ENCODE measurements around the gene UBE2K. TPM values are rescaled to one million over a fixed set of nuclear protein-coding genes. Genes with fewer than 3 reads are reported as not detected.
"Not testable (repeated sequence)": the region's sequence is repeated elsewhere in the genome, so short reads cannot be mapped to it uniquely, and the experiment has no call there.

UBE2K gene, protein sequence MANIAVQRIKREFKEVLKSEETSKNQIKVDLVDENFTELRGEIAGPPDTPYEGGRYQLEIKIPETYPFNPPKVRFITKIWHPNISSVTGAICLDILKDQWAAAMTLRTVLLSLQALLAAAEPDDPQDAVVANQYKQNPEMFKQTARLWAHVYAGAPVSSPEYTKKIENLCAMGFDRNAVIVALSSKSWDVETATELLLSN
- total RNA-seq (2014; rRNA removed; shearing (Covaris generic); ENCODE audit: low replicate concordance): 7.9 and 11.7 TPM in 2 replicates

- DNase-seq: peak; percentile 86
- H3K9me3 ChIP-seq: no peaks in the 10 kb centered on the region
- peak within 1 kb of the TSS; percentile 90 for H3K4me3 ChIP-seq
- peaks cover 2% of the 10 kb centered on the region; the same call in 1 of the 2 replicates for H3K36me3 ChIP-seq
- no peaks in the 10 kb centered on the region for H3K27me3 ChIP-seq
Observed at GRCh38 chr4:39697740-39698423, at the start of gene UBE2K. Gene UBE2K (plus strand): TSS chr4:39698136. CDS start chr4:39698328, 192 bp downstream.

GRCh38 chr4:39648213-39648612 lies 49.7 kb upstream of the UBE2K start:
- Histone ChIP-seq H3K4me3 (no peak overlapping the region), H3K27me3 (no peaks in the 10 kb centered on the region), H3K36me3 (no peaks in the 10 kb centered on the region), H3K9me3 (no peaks in the 10 kb centered on the region)
- DNase-seq: no peak

GRCh38 chr4:39648827-39649558 lies 48.9 kb upstream of the UBE2K start:
- no peak overlapping the region for H3K4me3 ChIP-seq
- no peaks in the 10 kb centered on the region for H3K36me3 ChIP-seq
- no peaks in the 10 kb centered on the region for H3K27me3 ChIP-seq
- H3K9me3 ChIP-seq: no peaks in the 10 kb centered on the region
- DNase-seq: no peak

DNA sequence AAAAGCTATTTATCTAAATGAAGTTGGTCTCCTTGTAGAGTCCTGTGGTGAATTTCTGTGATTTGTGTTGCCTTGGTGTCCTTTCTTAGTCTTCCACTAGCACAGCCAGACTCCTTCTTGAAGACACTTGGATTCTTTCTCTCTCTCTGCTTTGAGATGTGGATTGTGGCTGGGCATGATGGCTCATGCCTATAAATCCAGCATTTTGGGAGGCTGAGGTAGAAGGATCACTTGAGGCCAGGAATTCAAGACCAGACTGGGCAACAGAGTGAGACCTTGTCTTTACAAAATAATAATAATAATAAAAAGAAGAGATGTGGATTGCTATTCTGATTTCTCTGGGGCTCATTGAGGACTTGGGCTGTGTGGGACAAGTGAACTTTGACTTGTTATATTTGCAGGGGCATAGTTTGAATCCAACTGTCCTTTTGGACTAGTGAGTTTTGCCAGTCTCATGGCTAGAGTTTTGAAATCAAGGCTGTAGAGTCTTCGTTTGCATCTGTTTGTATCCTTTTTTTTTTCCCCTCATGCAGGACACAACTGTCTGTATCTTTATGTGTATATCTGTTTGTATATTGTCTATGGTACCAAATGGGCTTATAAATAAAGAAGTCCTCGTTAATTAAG lies 48.2 kb upstream of the UBE2K start:
- DNase-seq: no peak
- no peak overlapping the region for H3K4me3 ChIP-seq
- no peaks in the 10 kb centered on the region for H3K36me3 ChIP-seq
- no peaks in the 10 kb centered on the region for H3K9me3 ChIP-seq
- H3K27me3 ChIP-seq: no peaks in the 10 kb centered on the region

- H3K4me3 ChIP-seq, H3K9me3 ChIP-seq, H3K36me3 ChIP-seq, H3K27me3 ChIP-seq, DNase-seq: not testable (repeated sequence)
Observed at GRCh38 chr4:39651586-39651985, 46.4 kb upstream of the UBE2K start.

DNA sequence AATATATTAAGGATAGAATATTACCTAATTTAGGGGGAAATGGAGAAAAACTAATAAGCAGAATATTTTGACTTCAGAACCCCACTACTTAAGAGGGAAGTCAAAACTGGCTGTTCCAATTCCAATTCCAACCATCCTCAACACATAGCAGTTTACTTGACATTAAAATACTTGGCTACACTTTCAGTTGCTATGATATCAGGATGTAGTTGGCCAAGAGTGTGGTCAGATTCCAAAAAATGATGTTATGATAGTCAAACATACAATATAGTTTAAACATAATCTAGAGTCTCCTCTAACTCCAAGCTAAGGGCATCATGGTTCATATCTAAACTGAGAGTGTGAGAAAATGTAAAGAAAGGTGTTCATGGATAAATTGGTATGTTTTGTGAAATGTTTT lies 42.7 kb upstream of the UBE2K start:
- no peaks in the 10 kb centered on the region for H3K27me3 ChIP-seq
- H3K9me3 ChIP-seq: no peaks in the 10 kb centered on the region
- H3K36me3 ChIP-seq: no peaks in the 10 kb centered on the region
- DNase-seq: no peak
- H3K4me3 ChIP-seq: no peak overlapping the region

- Histone ChIP-seq H3K36me3 (no peaks in the 10 kb centered on the region), H3K4me3 (no peak overlapping the region), H3K9me3 (no peaks in the 10 kb centered on the region), H3K27me3 (no peaks in the 10 kb centered on the region)
- no peak for DNase-seq
Observed at GRCh38 chr4:39655876-39656275, 42.1 kb upstream of the UBE2K start.

GRCh38 chr4:39656638-39657037 lies 41.3 kb upstream of the UBE2K start:
- H3K4me3 ChIP-seq: not testable (repeated sequence)

DNA sequence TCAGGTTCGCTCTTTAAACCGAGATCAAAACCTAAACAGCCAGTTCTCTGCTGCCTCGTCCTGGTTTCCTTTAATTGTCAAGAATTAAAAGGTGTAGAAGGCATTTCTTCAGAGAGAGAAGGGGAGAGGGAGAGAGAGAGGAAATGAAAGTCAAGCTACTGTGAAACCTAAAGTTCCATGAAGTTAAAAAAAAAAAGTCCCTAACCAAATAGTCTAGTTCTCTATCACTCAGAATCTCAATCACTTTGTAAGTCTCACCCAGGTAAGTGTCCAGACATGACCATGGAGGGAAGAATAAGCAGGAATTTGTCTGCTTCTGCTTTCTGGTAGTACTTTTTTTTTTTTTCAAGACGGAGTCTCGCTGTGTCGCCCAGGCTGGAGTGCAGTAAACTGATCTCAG lies 40.5 kb upstream of the UBE2K start:
- no peaks in the 10 kb centered on the region for H3K27me3 ChIP-seq
- no peaks in the 10 kb centered on the region for H3K9me3 ChIP-seq
- DNase-seq: no peak
- no peak overlapping the region for H3K4me3 ChIP-seq
- no peaks in the 10 kb centered on the region for H3K36me3 ChIP-seq

More at GRCh38 chr4:39656638-39657037, 41.3 kb upstream of the UBE2K start:
- not testable (repeated sequence) for DNase-seq, H3K27me3 ChIP-seq, H3K36me3 ChIP-seq, H3K9me3 ChIP-seq

GRCh38 chr4:39658756-39659155 lies 39.2 kb upstream of the UBE2K start:
- no peak overlapping the region for H3K4me3 ChIP-seq
- no peak for DNase-seq

DNA sequence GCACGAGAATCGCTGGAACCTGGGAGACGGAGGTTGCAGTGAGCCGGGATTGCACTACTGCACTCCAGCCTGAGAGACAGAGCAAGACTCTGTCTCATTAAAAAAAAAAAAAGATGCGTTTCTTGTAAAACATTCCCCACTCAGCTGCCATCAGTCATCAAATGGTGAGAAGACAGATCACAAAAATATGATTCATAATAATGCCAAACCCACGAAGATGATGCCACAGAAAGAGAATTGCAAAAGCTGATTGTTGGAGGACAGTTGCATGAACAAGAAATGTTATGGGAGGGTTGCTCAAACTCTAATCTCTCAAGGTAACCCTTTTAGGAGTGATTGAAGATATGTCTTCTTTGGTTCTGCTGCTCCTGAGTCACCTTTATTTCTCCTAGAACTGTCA lies 37.9 kb upstream of the UBE2K start:
- no peaks in the 10 kb centered on the region for H3K27me3 ChIP-seq
- DNase-seq: no peak
- no peak overlapping the region for H3K4me3 ChIP-seq
- no peaks in the 10 kb centered on the region for H3K36me3 ChIP-seq
- no peaks in the 10 kb centered on the region for H3K9me3 ChIP-seq

More at GRCh38 chr4:39658756-39659155, 39.2 kb upstream of the UBE2K start:
- Histone ChIP-seq H3K36me3 (no peaks in the 10 kb centered on the region), H3K9me3 (no peaks in the 10 kb centered on the region), H3K27me3 (no peaks in the 10 kb centered on the region)

- no peak for DNase-seq
- Histone ChIP-seq H3K4me3 (no peak overlapping the region), H3K27me3 (no peaks in the 10 kb centered on the region), H3K9me3 (no peaks in the 10 kb centered on the region), H3K36me3 (no peaks in the 10 kb centered on the region)
Observed at GRCh38 chr4:39660757-39661156, 37.2 kb upstream of the UBE2K start.

GRCh38 chr4:39662683-39663082 lies 35.3 kb upstream of the UBE2K start:
- DNase-seq: no peak
- H3K4me3 ChIP-seq: no peak overlapping the region
- H3K36me3 ChIP-seq: no peaks in the 10 kb centered on the region
- H3K9me3 ChIP-seq: no peaks in the 10 kb centered on the region
- H3K27me3 ChIP-seq: no peaks in the 10 kb centered on the region

GRCh38 chr4:39664828-39665731 lies 32.9 kb upstream of the UBE2K start:
- no peaks in the 10 kb centered on the region for H3K27me3 ChIP-seq
- no peak for DNase-seq
- H3K4me3 ChIP-seq: no peak overlapping the region
- no peaks in the 10 kb centered on the region for H3K36me3 ChIP-seq
- H3K9me3 ChIP-seq: no peaks in the 10 kb centered on the region

GRCh38 chr4:39667706-39668105 lies 30.2 kb upstream of the UBE2K start:
- H3K4me3 ChIP-seq: no peak overlapping the region
- no peaks in the 10 kb centered on the region for H3K36me3 ChIP-seq
- H3K27me3 ChIP-seq: no peaks in the 10 kb centered on the region
- no peak for DNase-seq
- no peaks in the 10 kb centered on the region for H3K9me3 ChIP-seq

DNA sequence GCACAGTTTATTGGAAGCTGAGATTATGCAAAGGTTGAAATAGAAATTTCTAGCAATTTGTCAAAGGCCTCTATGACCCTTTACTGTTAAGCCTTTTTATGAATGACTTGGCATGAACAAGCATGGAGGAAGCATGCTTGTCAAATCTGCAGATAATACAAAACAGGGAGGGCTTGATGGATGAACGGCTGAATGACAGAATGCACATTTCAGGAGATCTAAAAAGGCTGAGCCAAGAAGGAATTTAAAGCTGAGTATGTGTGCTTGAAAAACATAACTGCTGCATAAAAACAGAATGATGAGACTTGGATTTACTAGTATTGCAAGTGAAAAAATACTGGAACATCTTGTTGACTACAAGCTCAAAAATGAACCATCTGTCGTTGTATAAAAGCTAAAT lies 29.0 kb upstream of the UBE2K start:
- Histone ChIP-seq H3K4me3 (no peak overlapping the region), H3K9me3 (no peaks in the 10 kb centered on the region), H3K27me3 (no peaks in the 10 kb centered on the region), H3K36me3 (no peaks in the 10 kb centered on the region)
- DNase-seq: no peak

Data from MG63 (cell line).